Keratinocyte (primary cell): Measurements from ENCODE around the gene SETBP1. TPM values are rescaled to one million over a fixed set of nuclear protein-coding genes. Genes with fewer than 3 reads are reported as not detected.

Experiments used
- DNase-seq: peaks from one replicate; pipeline ENCODE4 v3.0.0-alpha.2; 2011; ENCODE audit warnings: low read depth, missing footprints, low spot score
- FAIRE-seq: peaks from 2 replicates; lab custom pipeline; 2011; peaks lifted over from hg19 to GRCh38; lab: Jason Lieb, UNC
- H2AFZ ChIP-seq: 2 replicates; pipeline ENCODE4 v1.6.0; 2012; ENCODE audit warnings: low read length, control low read depth, inconsistent platforms; ENCODE audit not compliant: control insufficient read depth
- H3K27ac ChIP-seq: 2 replicates; pipeline ENCODE4 v1.5.1; 2011; ENCODE audit warnings: low read length; ENCODE audit not compliant: control insufficient read depth, insufficient read depth
- H3K27me3 ChIP-seq: 3 replicates; pipeline ENCODE4 v1.6.0; 2011; ENCODE audit warnings: low read length; ENCODE audit not compliant: control insufficient read depth, insufficient read depth; ENCODE audit errors: extremely low read depth
- H3K36me3 ChIP-seq, 2 experiments: 2 replicates in 1 of 2; 3 replicates in 1 of 2; pipeline ENCODE4 v1.5.1; 2011; ENCODE audit warnings: low read length in 2 of 2, mild to moderate bottlenecking in 1 of 2; ENCODE audit not compliant: control insufficient read depth in 2 of 2, insufficient read depth in 2 of 2; ENCODE audit errors: extremely low read depth in 1 of 2
- H3K4me1 ChIP-seq: 3 replicates; pipeline ENCODE4 v1.5.1; 2011; ENCODE audit warnings: low read length; ENCODE audit not compliant: control insufficient read depth, insufficient read depth; ENCODE audit errors: extremely low read depth
- H3K4me2 ChIP-seq: 3 replicates; pipeline ENCODE4 v1.6.0; 2011; ENCODE audit warnings: low read depth, low read length; ENCODE audit not compliant: control insufficient read depth, insufficient read depth; ENCODE audit errors: extremely low read depth
- H3K4me3 ChIP-seq, 3 experiments: fragments of 200-600 bp in 1 of 3; sonication (generic) in 1 of 3; 2 replicates in 2 of 3; 3 replicates in 1 of 3; pipeline ENCODE4 v1.5.1; 2011 to 2016; ENCODE audit warnings: low read length in 3 of 3, mild to moderate bottlenecking in 3 of 3, control low read depth in 2 of 3, inconsistent platforms in 1 of 3, low read depth in 1 of 3, mixed read lengths in 1 of 3, mixed run types in 1 of 3, moderate library complexity in 1 of 3; ENCODE audit not compliant: control insufficient read depth in 2 of 3, insufficient read depth in 2 of 3; ENCODE audit errors: extremely low read depth in 1 of 3
- H3K79me2 ChIP-seq: 2 replicates; pipeline ENCODE4 v1.6.0; 2012; ENCODE audit warnings: low read length; ENCODE audit not compliant: control insufficient read depth, insufficient read depth
- H3K9ac ChIP-seq: 3 replicates; pipeline ENCODE4 v1.6.0; 2011; ENCODE audit warnings: low read length; ENCODE audit not compliant: control insufficient read depth, insufficient read depth; ENCODE audit errors: extremely low read depth
- H3K9me1 ChIP-seq: 3 replicates; pipeline ENCODE4 v1.6.0; 2011; ENCODE audit warnings: low read length; ENCODE audit not compliant: control insufficient read depth, insufficient read depth; ENCODE audit errors: extremely low read depth
- H3K9me3 ChIP-seq: 2 replicates; pipeline ENCODE4 v1.5.1; 2012; ENCODE audit warnings: low read depth, low read length; ENCODE audit not compliant: control insufficient read depth
- H4K20me1 ChIP-seq: 3 replicates; pipeline ENCODE4 v1.6.0; 2011; ENCODE audit warnings: low read length; ENCODE audit not compliant: control insufficient read depth, insufficient read depth; ENCODE audit errors: extremely low read depth
- CTCF ChIP-seq, 3 experiments: IDR thresholded peaks in 1 of 3; conservative IDR thresholded peaks in 1 of 3; optimal IDR thresholded peaks in 1 of 3; 2 replicates in 2 of 3; 3 replicates in 1 of 3; pipeline versions ENCODE3 to v1.5.1; 2011; ENCODE audit warnings: low read length in 3 of 3, mild to moderate bottlenecking in 3 of 3, moderate library complexity in 2 of 3, control low read depth in 1 of 3, inconsistent platforms in 1 of 3; ENCODE audit not compliant: insufficient read depth in 2 of 3; ENCODE audit errors: extremely low read depth in 1 of 3
- EZH2 ChIP-seq: IDR thresholded peaks from one replicate; pipeline ENCODE4 v1.6.1; 2012; ENCODE audit warnings: inconsistent platforms, mild to moderate bottlenecking, low read length, moderate library complexity
- dilution Hi-C: fragments of 300-500 bp; cut with MboI; formaldehyde crosslinking; loops from one replicate; pipeline ENCODE4 v1.7.0; 2020; ENCODE audit warnings: low sequenced_read_pairs; ENCODE audit not compliant: extremely low pct_ligation_motif_present
- polyA plus RNA-seq, 5 experiments: library from polyadenylated mRNA; depleted of rRNA in 3 of 5; stranded (reverse) in 3 of 5; stranded (forward) in 1 of 5; unstranded in 1 of 5; fragments of >200 nt; gene quantifications; 1 replicate in 1 of 5; 2 replicates in 3 of 5; 3 replicates in 1 of 5; pipeline versions ENCODE4 v1.2.1 to v1.2.3, GENCODE V29; 2011 to 2012; ENCODE audit warnings: missing spikeins in 2 of 5, low read depth in 1 of 5, low replicate concordance in 1 of 5

Gene SETBP1
- polyA plus RNA-seq, 1 donor (not counting 4 experiments of a cell fraction or from before 2014, with no cell fraction given): 3.3 TPM

GRCh38 chr18:44857744-44858491 lies 177.2 kb downstream of the SETBP1 start:
- DNase-seq (no peak), FAIRE-seq (peak; percentile 61)
- Histone ChIP-seq H3K4me2 (no peak overlapping the region), H3K4me1 (peaks cover 35% of the 10 kb centered on the region), H3K79me2 (no peaks in the 10 kb centered on the region), H3K9me1 (no peaks in the 10 kb centered on the region), H2AFZ (no peak overlapping the region), H4K20me1 (no peaks in the 10 kb centered on the region), H3K27ac (no peak overlapping the region), H3K9ac (no peak overlapping the region), H3K27me3 (no peaks in the 10 kb centered on the region), H3K36me3 (no peaks in the 10 kb centered on the region), H3K9me3 (peaks cover 3% of the 10 kb centered on the region), H3K4me3 (no peak overlapping the region)
- dilution Hi-C loops: no loop called here
- no peak for TF ChIP-seq CTCF (optimal IDR thresholded peaks at IDR 0.05 in 1 of 3, IDR thresholded peaks at IDR 0.05 in 1 of 3, conservative IDR thresholded peaks at IDR 0.05 in 1 of 3; ENCODE audit: extremely low read depth in 1 of 3, insufficient read depth in 2 of 3, low read length in 3 of 3)
- TF ChIP-seq EZH2: no peak

- Histone ChIP-seq H3K27me3 (no peaks in the 10 kb centered on the region), H3K36me3 (no peaks in the 10 kb centered on the region), H3K79me2 (no peaks in the 10 kb centered on the region), H3K4me2 (no peak overlapping the region), H3K4me3 (no peak overlapping the region), H4K20me1 (no peaks in the 10 kb centered on the region), H3K9me1 (no peaks in the 10 kb centered on the region), H2AFZ (no peak overlapping the region), H3K4me1 (peaks cover 35% of the 10 kb centered on the region), H3K27ac (no peak overlapping the region), H3K9me3 (peaks cover 3% of the 10 kb centered on the region), H3K9ac (no peak overlapping the region)
- dilution Hi-C loops: no loop called here
- no peak for FAIRE-seq
- DNase-seq: no peak
- no peak for TF ChIP-seq CTCF (optimal IDR thresholded peaks at IDR 0.05 in 1 of 3, IDR thresholded peaks at IDR 0.05 in 1 of 3, conservative IDR thresholded peaks at IDR 0.05 in 1 of 3; ENCODE audit: extremely low read depth in 1 of 3, insufficient read depth in 2 of 3, low read length in 3 of 3)
- no peak for TF ChIP-seq EZH2
Measured at GRCh38 chr18:44859263-44859662, 178.6 kb downstream of the SETBP1 start.
